ENCODE results near the gene WDFY4.

The WDFY4 gene

DNA sequence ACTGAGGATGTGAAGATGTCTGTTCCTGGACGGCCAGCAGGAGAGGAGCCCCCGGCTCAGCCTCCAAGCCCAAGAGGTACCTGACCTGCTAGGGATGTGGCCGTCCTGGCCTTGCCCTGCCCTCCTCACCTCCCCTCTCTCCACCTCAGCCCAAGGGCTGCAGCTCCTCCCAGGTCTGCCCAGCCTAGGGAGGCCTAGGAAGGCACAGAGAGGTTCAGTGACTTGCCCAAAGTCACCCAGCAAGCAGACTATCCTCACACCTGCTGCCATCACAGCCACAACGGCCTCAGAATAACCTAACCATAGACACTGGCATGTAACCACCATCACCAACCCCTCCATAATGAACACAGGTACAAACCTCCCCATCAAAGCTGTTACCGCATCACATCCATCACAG, 293.6 kb downstream of the WDFY4 start:
- no peak overlapping the region for H3K4me3 ChIP-seq (ENCODE audit: low read depth, low read length)
- DNase-seq (ENCODE audit: low read depth): no peak
- TF ChIP-seq, protein P1, sequence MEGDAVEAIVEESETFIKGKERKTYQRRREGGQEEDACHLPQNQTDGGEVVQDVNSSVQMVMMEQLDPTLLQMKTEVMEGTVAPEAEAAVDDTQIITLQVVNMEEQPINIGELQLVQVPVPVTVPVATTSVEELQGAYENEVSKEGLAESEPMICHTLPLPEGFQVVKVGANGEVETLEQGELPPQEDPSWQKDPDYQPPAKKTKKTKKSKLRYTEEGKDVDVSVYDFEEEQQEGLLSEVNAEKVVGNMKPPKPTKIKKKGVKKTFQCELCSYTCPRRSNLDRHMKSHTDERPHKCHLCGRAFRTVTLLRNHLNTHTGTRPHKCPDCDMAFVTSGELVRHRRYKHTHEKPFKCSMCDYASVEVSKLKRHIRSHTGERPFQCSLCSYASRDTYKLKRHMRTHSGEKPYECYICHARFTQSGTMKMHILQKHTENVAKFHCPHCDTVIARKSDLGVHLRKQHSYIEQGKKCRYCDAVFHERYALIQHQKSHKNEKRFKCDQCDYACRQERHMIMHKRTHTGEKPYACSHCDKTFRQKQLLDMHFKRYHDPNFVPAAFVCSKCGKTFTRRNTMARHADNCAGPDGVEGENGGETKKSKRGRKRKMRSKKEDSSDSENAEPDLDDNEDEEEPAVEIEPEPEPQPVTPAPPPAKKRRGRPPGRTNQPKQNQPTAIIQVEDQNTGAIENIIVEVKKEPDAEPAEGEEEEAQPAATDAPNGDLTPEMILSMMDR (conservative IDR thresholded peaks at IDR 0.05; ENCODE audit: low read depth, low read length): no peak

DNA sequence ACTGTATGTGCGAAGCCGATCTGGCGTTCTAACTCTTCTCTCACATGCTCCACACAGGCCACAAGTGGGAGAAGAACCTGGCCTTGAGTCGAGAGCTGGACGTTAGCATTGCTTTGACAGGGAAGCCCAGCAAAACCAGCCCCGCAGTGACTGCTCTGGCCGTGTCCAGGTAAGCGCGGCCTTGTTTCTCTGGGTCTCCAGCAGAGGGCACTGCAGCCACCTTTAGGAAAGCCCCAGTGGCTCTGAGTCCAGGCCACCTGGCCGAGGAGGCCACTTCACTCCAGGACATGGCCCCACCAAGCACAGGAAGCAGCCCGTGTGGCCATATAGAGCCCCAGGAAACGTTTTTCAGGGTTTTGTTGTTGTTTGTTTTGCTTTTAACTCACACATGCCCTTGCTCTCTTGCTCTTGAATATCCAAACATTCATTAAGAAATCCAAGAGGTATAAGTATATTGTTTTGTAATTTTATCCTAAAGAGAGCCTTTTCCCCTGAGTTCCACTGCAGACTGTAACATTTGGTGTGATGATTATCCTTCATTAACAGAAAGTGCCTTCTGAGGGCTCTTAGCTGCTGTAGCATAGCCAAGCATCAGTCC, 296.7 kb downstream of the WDFY4 start:
- peak; percentile 64 for DNase-seq (ENCODE audit: low read depth)
- TF ChIP-seq, protein P1 (conservative IDR thresholded peaks at IDR 0.05; ENCODE audit: low read depth, low read length): peak; percentile 93
- H3K4me3 ChIP-seq (ENCODE audit: low read depth, low read length): no peak overlapping the region

DNA sequence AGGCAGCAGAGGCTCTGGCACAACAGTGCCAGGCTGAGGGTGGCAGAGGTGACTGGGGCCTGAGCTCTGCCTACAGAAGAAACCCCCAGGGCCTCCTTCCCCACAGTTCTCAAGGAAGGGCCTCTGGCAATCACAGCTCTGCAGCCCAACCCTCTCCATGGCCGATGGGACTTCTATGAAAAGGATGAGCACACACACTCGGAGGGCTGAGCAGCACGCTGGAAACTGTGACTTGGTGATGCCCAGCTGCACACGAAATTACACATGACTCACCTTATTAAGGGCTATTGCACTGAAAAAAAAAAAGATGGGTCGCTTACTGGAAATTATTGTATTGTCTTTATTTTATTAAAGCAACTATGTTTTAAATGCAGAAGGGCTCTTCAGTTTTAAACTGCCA, 297.9 kb downstream of the WDFY4 start:
- TF ChIP-seq, protein P1 (conservative IDR thresholded peaks at IDR 0.05; ENCODE audit: low read depth, low read length): no peak

DNA sequence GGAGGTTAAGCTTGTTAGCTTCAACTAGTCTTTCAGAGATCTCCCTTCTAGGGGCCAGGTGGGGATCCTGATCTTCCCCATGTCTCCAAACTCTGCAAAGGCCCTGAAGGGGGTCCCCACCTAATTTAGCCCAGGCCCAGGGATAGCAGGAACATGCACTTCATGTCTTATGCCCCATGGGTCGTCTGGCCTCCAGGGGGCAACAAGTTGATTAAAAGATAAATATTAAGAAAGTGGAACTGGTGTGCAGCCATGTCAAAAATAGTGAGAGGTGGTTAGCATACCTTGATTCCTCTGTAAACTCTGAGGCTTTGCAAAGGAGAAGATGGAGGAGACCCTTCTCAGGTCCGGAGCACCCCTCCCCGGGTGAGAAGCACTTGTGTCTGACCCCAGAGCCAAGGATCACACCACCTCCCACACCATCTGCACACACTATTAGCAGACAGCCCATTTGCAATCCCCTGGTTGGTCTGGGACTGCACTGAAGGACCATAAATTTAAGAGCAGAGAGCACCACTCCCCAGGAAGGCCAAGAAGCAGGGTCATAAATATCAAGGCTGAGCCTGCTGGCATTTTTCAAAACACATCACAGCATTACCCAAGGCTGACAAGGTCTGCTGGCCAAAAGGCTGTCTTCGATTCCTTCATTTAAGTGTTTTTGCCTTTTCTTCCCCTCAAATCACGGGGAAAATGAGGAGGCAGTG, 299.1 kb downstream of the WDFY4 start:
- H3K4me3 ChIP-seq (ENCODE audit: low read depth, low read length): no peak overlapping the region
- DNase-seq (ENCODE audit: low read depth): no peak
- TF ChIP-seq, protein P1 (conservative IDR thresholded peaks at IDR 0.05; ENCODE audit: low read depth, low read length): peak; percentile 5

More for the DNA sequence above, 297.9 kb downstream of the WDFY4 start:
- no peak for DNase-seq (ENCODE audit: low read depth)
- H3K4me3 ChIP-seq (ENCODE audit: low read depth, low read length): no peak overlapping the region

DNA sequence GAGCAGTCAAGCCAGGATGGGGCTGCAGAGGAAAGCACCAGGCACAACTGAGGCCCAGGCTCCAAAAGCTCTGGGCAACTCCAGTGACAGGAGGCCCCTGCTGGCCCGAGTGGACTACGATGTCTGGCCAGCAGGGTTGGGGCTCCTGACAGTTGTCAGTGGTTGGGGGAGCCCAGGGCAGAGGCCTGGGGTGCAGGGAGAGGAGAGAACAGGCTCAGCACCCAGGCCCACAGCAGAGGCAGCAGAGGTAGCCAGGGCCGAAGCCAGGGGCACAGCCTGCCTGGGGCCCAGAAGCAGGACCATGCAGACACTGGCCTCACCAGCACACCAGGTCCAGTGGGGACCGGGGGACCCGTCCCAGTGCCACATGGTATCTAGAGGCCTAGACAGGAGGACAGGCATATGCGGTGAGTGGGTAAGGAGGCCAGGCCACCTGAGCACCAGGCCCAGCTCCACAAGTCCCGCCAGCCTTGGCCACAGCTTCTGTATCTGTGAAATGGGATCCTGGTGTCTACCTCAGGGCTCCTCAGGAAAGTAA, 301.0 kb downstream of the WDFY4 start:
- TF ChIP-seq, protein P1 (conservative IDR thresholded peaks at IDR 0.05; ENCODE audit: low read depth, low read length): no peak
- H3K4me3 ChIP-seq (ENCODE audit: low read depth, low read length): no peak overlapping the region
- no peak for DNase-seq (ENCODE audit: low read depth)

DNA sequence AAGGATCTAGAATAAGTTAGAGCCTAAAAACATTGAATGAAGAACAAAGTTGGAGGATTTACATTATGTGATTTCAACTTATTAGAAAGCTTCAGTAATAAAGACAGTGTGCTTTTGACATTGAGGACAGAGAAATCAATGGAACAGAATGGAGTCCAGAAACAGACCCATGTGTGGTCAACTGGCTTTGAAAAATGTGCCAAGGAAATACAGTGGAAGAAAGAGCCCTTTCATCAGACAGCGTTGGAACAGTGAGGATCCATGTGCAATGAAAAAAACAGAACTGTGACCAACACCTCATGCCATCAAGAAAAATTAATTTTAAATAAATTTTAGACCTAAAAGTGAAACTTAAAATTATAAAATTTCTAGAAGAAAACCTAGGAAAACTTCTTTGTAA, 305.6 kb downstream of the WDFY4 start:
- no peak overlapping the region for H3K4me3 ChIP-seq (ENCODE audit: low read depth, low read length)
- TF ChIP-seq, protein P1 (conservative IDR thresholded peaks at IDR 0.05; ENCODE audit: low read depth, low read length): no peak
- DNase-seq (ENCODE audit: low read depth): no peak

Data from choroid plexus epithelial cell (primary cell).